SK-N-SH (cell line): Measurements from ENCODE around the gene RPP30.

Source experiments
- CTCF ChIP-seq: fragments of 200-600 bp; sonication (generic); IDR thresholded peaks from 2 replicates; pipeline ENCODE4 v1.6.1; 2017; ENCODE audit warnings: antibody characterized with exemption, mild to moderate bottlenecking, moderate library complexity
- EP300 ChIP-seq, 2 experiments: IDR thresholded peaks; 2 replicates each; pipeline versions ENCODE4 v1.4.0 to v1.6.1; 2012; ENCODE audit warnings: borderline replicate concordance in 1 of 2, low read depth in 1 of 2, low read length in 1 of 2
- MAX ChIP-seq: IDR thresholded peaks from 2 replicates; pipeline ENCODE4 v1.4.0; 2012; ENCODE audit warnings: low read depth
- MXI1 ChIP-seq: IDR thresholded peaks from 2 replicates; pipeline ENCODE4 v1.6.1; 2012; ENCODE audit warnings: mild to moderate bottlenecking, low read depth, low read length, improper control_type of control experiment
- TAF1 ChIP-seq: IDR thresholded peaks from 2 replicates; pipeline ENCODE4 v1.6.1; 2012; ENCODE audit warnings: low read depth, mild to moderate bottlenecking, low read length, moderate library complexity, borderline replicate concordance
- USF2 ChIP-seq: fragments of 150-350 bp; IDR thresholded peaks from 2 replicates; pipeline ENCODE4 v1.6.1; 2017; ENCODE audit warnings: antibody characterized with exemption, low read length, low read depth, borderline replicate concordance

GRCh38 chr10:90924552-90924951 is 52.8 kb downstream of the RPP30 start:
- no peak for TF ChIP-seq CTCF
- no peak for TF ChIP-seq EP300 (IDR thresholded peaks at IDR 0.05; ENCODE audit: borderline replicate concordance in 1 of 2, low read depth in 1 of 2, low read length in 1 of 2)
- no peak for TF ChIP-seq MXI1
- no peak for TF ChIP-seq MAX
- no peak for TF ChIP-seq USF2
- no peak for TF ChIP-seq TAF1
